Sigmoid colon (tissue), 4 donors: ENCODE data around the gene F3.

Experiments
- CTCF ChIP-seq, 4 experiments: fragments of 450-650 bp in 3 of 4; fragments of 200-600 bp in 1 of 4; IDR thresholded peaks; one replicate each; pipeline ENCODE4 v1.5.1; 2016 to 2019; ENCODE audit warnings: antibody characterized with exemption in 4 of 4, mild to moderate bottlenecking in 3 of 4, moderate library complexity in 2 of 4
- EP300 ChIP-seq, 4 donors: sonication (generic); formaldehyde crosslinking; IDR thresholded peaks; one replicate each; pipeline ENCODE4 v1.6.1; 2017; ENCODE audit warnings: antibody characterized with exemption in 4 of 4

GRCh38 chr1:94504601-94505000 lies 37.0 kb downstream of the F3 start:
- no peak for TF ChIP-seq CTCF (IDR thresholded peaks at IDR 0.05)
- TF ChIP-seq EP300 (IDR thresholded peaks at IDR 0.05), result no peak
